SU-DHL-6 (cell line): ENCODE data around the gene JAML.

Source experiments
- H2AFZ ChIP-seq: fragments of 200-600 bp; sonication (generic); 2 replicates; pipeline ENCODE4 v1.6.1; 2014; ENCODE audit warnings: low read depth, mild to moderate bottlenecking, moderate library complexity, mixed read lengths, antibody characterized with exemption, low read length; ENCODE audit not compliant: severe bottlenecking
- H3F3A ChIP-seq: fragments of 200-600 bp; shearing (Covaris generic); 2 replicates; pipeline ENCODE4 v1.6.0; 2016; ENCODE audit warnings: antibody characterized with exemption, mild to moderate bottlenecking; ENCODE audit not compliant: insufficient read depth
- H3K27ac ChIP-seq: fragments of 200-600 bp; sonication (generic); 2 replicates; pipeline ENCODE4 v1.5.1; 2016; ENCODE audit warnings: low read depth, mild to moderate bottlenecking, low read length, moderate library complexity, mixed read lengths
- H3K27me3 ChIP-seq: fragments of 200-600 bp; sonication (generic), shearing (Covaris generic); 2 replicates; pipeline ENCODE4 v1.6.0; 2014; ENCODE audit warnings: mild to moderate bottlenecking, low read length
- H3K36me3 ChIP-seq: fragments of 200-600 bp; sonication (generic); 2 replicates; pipeline ENCODE4 v1.6.1; 2014; ENCODE audit warnings: mild to moderate bottlenecking, low read length, mixed read lengths
- H3K4me2 ChIP-seq: fragments of 300-600, 200-600 bp; shearing (Covaris generic), sonication (generic); 2 replicates; pipeline ENCODE4 v1.6.0; 2014; ENCODE audit warnings: low read length, low read depth, mild to moderate bottlenecking; ENCODE audit not compliant: poor library complexity, severe bottlenecking
- H3K4me3 ChIP-seq: fragments of 200-600 bp; sonication (generic); 2 replicates; pipeline ENCODE4 v1.5.1; 2014; ENCODE audit warnings: antibody characterized with exemption, low read length, mild to moderate bottlenecking, mixed read lengths; ENCODE audit not compliant: insufficient read depth, poor library complexity, severe bottlenecking
- H3K79me2 ChIP-seq: fragments of 200-600 bp; sonication (generic); 2 replicates; pipeline ENCODE4 v1.6.1; 2014; ENCODE audit warnings: mild to moderate bottlenecking, low read length, moderate library complexity; ENCODE audit not compliant: insufficient read depth
- H3K9ac ChIP-seq: fragments of 200-600 bp; sonication (generic); 2 replicates; pipeline ENCODE4 v1.7.0; 2014; ENCODE audit warnings: mild to moderate bottlenecking, low read length
- H3K9me2 ChIP-seq: fragments of 200-600 bp; sonication (generic); replicated peaks from 2 replicates; pipeline ENCODE4 v1.6.1; 2014; ENCODE audit warnings: low read length; ENCODE audit not compliant: insufficient read depth
- H3K9me3 ChIP-seq: fragments of 200-600 bp; sonication (generic); 2 replicates; pipeline ENCODE4 v1.6.1; 2014; ENCODE audit warnings: low read length, mixed read lengths; ENCODE audit not compliant: insufficient read depth
- H4K20me1 ChIP-seq: fragments of 200-600 bp; sonication (generic); 2 replicates; pipeline ENCODE4 v1.6.1; 2014; ENCODE audit warnings: low read depth, mild to moderate bottlenecking, antibody characterized with exemption, low read length, moderate library complexity, mixed read lengths
- CTCF ChIP-seq: fragments of 200-600 bp; sonication (generic); IDR thresholded peaks from one replicate; pipeline ENCODE4 v1.5.1; 2017; ENCODE audit warnings: antibody characterized with exemption, mild to moderate bottlenecking, low read length, moderate library complexity; ENCODE audit not compliant: insufficient read depth, poor library complexity, severe bottlenecking
- EZH2phosphoT487 ChIP-seq: fragments of 200-600 bp; sonication (generic), shearing (Covaris generic); conservative IDR thresholded peaks from 2 replicates; pipeline ENCODE4 v1.6.1; 2018; ENCODE audit warnings: mild to moderate bottlenecking, antibody characterized with exemption, low read length, moderate library complexity, mixed read lengths

Gene JAML

GRCh38 chr11:118263695-118264568, 39.1 kb upstream of the JAML start, which contains the start of gene MPZL2:
MPZL2 (minus strand) TSS chr11:118264297; CDS start chr11:118264153, 144 bp downstream.
- no peak within 1 kb of the TSS for H3K4me2 ChIP-seq
- H3K36me3 ChIP-seq: no peaks in the 10 kb centered on the region
- H3K27ac ChIP-seq: no peak within 1 kb of the TSS
- no peaks in the 10 kb centered on the region for H4K20me1 ChIP-seq
- H2AFZ ChIP-seq: no peak within 1 kb of the TSS
- TF ChIP-seq EZH2phosphoT487 (no peak), CTCF (no peak)
- H3K27me3 ChIP-seq: no peaks in the 10 kb centered on the region
- H3K9ac ChIP-seq: no peak within 1 kb of the TSS
- no peaks in the 10 kb centered on the region for H3F3A ChIP-seq
- H3K9me3 ChIP-seq: peaks cover 4% of the 10 kb centered on the region; the same call in 1 of the 2 replicates
- H3K79me2 ChIP-seq: no peaks in the 10 kb centered on the region
- H3K4me3 ChIP-seq: no peak within 1 kb of the TSS
- H3K9me2 ChIP-seq: no peaks in the 10 kb centered on the region

GRCh38 chr11:118263112-118263511, 38.3 kb upstream of the JAML start:
- Histone ChIP-seq H2AFZ (no peak overlapping the region), H3K27ac (no peak overlapping the region), H3K9ac (no peak overlapping the region), H3K27me3 (no peaks in the 10 kb centered on the region), H3K4me3 (no peak overlapping the region), H3K79me2 (no peaks in the 10 kb centered on the region), H3K9me3 (peaks cover 4% of the 10 kb centered on the region; the same call in 1 of the 2 replicates), H3K9me2 (no peaks in the 10 kb centered on the region), H3F3A (no peaks in the 10 kb centered on the region), H3K36me3 (no peaks in the 10 kb centered on the region), H4K20me1 (no peaks in the 10 kb centered on the region), H3K4me2 (no peak overlapping the region)
- TF ChIP-seq EZH2phosphoT487: no peak
- TF ChIP-seq CTCF: no peak

GRCh38 chr11:118260353-118260752, 35.5 kb upstream of the JAML start:
- Histone ChIP-seq H3K4me3 (no peak overlapping the region), H3K9me2 (no peaks in the 10 kb centered on the region), H3K9ac (no peak overlapping the region), H3K9me3 (peaks cover 4% of the 10 kb centered on the region; the same call in 1 of the 2 replicates), H2AFZ (no peak overlapping the region), H3K27ac (no peak overlapping the region), H4K20me1 (no peaks in the 10 kb centered on the region), H3F3A (no peaks in the 10 kb centered on the region), H3K27me3 (no peaks in the 10 kb centered on the region), H3K36me3 (no peaks in the 10 kb centered on the region), H3K4me2 (no peak overlapping the region), H3K79me2 (no peaks in the 10 kb centered on the region)
- TF ChIP-seq EZH2phosphoT487 (no peak), CTCF (no peak)
